HCT116 (cell line): ENCODE data around the gene GPR15. TPM values are rescaled to one million over a fixed set of nuclear protein-coding genes. Genes with fewer than 3 reads are reported as not detected.

Source experiments
- ATAC-seq: fragments of 200-7000 bp; cut with Tn5 transposase; 2 replicates; pipeline ENCODE4 v1.9.1; 2020; ENCODE audit warnings: mild to moderate bottlenecking, moderate library complexity
- BruUV-seq: library from RNA; stranded (reverse); fragments of 400-500 nt; replicated peaks from 2 replicates; lab custom pipeline; 2021; lab: Mats Ljungman, UMichigan
- CTCF ChIA-PET: fragments of 300-600 bp; sonication (Branson Sonifier 250); formaldehyde crosslinking; loops from one replicate; lab custom pipeline; 2021; ENCODE audit warnings: antibody characterized with exemption; lab: Charles Lee
- POLR2A ChIA-PET: fragments of 300-600, 350-600 bp; sonication (Branson Sonifier 250); formaldehyde crosslinking; loops from one replicate; lab custom pipeline; 2021; ENCODE audit warnings: antibody characterized with exemption; lab: Charles Lee
- RAD21 ChIA-PET, 2 experiments: fragments of 300-600 bp; sonication (Branson Sonifier 250); formaldehyde crosslinking; loops; one replicate each; lab custom pipeline; 2023; ENCODE audit warnings: low total read pairs in 2 of 2; ENCODE audit not compliant: uncharacterized antibody in 2 of 2, unreplicated experiment in 2 of 2, low non-redundant PET in 1 of 2; lab: Charles Lee
- DNase-seq: peaks from one replicate; pipeline ENCODE4 v3.0.0-alpha.2; 2010; ENCODE audit warnings: low read depth, low spot score
- H2AFZ ChIP-seq: fragments of 200-600 bp; shearing (Covaris generic), sonication (generic); 2 replicates; pipeline ENCODE4 v1.6.1; 2017; ENCODE audit warnings: low read depth, mixed run types, mixed read lengths, antibody characterized with exemption, low read length; ENCODE audit not compliant: poor library complexity, severe bottlenecking
- H3K27ac ChIP-seq: 2 replicates; pipeline ENCODE4 v1.5.1; 2012; ENCODE audit warnings: low read depth, low read length
- H3K27me3 ChIP-seq: fragments of 200-600 bp; sonication (generic); 2 replicates; pipeline ENCODE4 v1.6.1; 2016; ENCODE audit warnings: mixed run types, low read length, mixed read lengths; ENCODE audit not compliant: insufficient read depth
- H3K36me3 ChIP-seq, 2 experiments: fragments of 200-500 bp in 1 of 2; fragments of 200-600 bp in 1 of 2; sonication (Bioruptor generic) in 1 of 2; sonication (generic) in 1 of 2; 2 replicates each; pipeline versions ENCODE4 v1.5.1 to v1.6.1; 2014 to 2016; ENCODE audit warnings: low read length in 2 of 2, inconsistent platforms in 1 of 2, mixed read lengths in 1 of 2, mixed run types in 1 of 2; ENCODE audit not compliant: insufficient read depth in 2 of 2, control insufficient read depth in 1 of 2
- H3K4me1 ChIP-seq, 2 experiments: fragments of 200-600 bp in 1 of 2; sonication (generic) in 1 of 2; 2 replicates each; pipeline versions ENCODE4 v1.5.1 to v1.6.1; 2012 to 2017; ENCODE audit warnings: low read length in 2 of 2, inconsistent platforms in 1 of 2, mild to moderate bottlenecking in 1 of 2, mixed read lengths in 1 of 2, mixed run types in 1 of 2, moderate library complexity in 1 of 2; ENCODE audit not compliant: insufficient read depth in 2 of 2, control insufficient read depth in 1 of 2
- H3K4me2 ChIP-seq: fragments of 200-600 bp; sonication (generic); 2 replicates; pipeline ENCODE4 v1.6.1; 2017; ENCODE audit warnings: mixed run types, low read length, mixed read lengths
- H3K4me3 ChIP-seq, 2 experiments: fragments of 200-600 bp in 1 of 2; sonication (generic) in 1 of 2; replicated peaks in 1 of 2; 2 replicates each; pipeline ENCODE4 v1.5.1; 2011 to 2016; ENCODE audit warnings: low read length in 2 of 2, control low read depth in 1 of 2, low read depth in 1 of 2, mild to moderate bottlenecking in 1 of 2, mixed read lengths in 1 of 2, mixed run types in 1 of 2
- H3K79me2 ChIP-seq: fragments of 200-600 bp; sonication (generic); 2 replicates; pipeline ENCODE4 v1.6.1; 2017; ENCODE audit warnings: mild to moderate bottlenecking, mixed run types, low read length, moderate library complexity, mixed read lengths; ENCODE audit not compliant: insufficient read depth
- H3K9ac ChIP-seq: fragments of 200-600 bp; sonication (generic); 2 replicates; pipeline ENCODE4 v1.6.1; 2016; ENCODE audit warnings: low read length, mixed read lengths
- H3K9me2 ChIP-seq: fragments of 200-600 bp; sonication (generic), shearing (Covaris generic); 2 replicates; pipeline ENCODE4 v1.6.1; 2017; ENCODE audit warnings: mixed run types, mild to moderate bottlenecking, moderate library complexity; ENCODE audit not compliant: insufficient read depth
- H3K9me3 ChIP-seq, 2 experiments: fragments of 200-500 bp in 1 of 2; fragments of 200-600 bp in 1 of 2; sonication (Bioruptor generic) in 1 of 2; sonication (generic) in 1 of 2; 2 replicates each; pipeline ENCODE4 v1.6.1; 2014 to 2017; ENCODE audit warnings: low read length in 2 of 2, mixed read lengths in 2 of 2, inconsistent platforms in 1 of 2, low read depth in 1 of 2, mild to moderate bottlenecking in 1 of 2, mixed run types in 1 of 2, moderate library complexity in 1 of 2; ENCODE audit not compliant: control insufficient read depth in 1 of 2, insufficient read depth in 1 of 2
- H4K20me1 ChIP-seq: fragments of 200-600 bp; sonication (generic), shearing (Covaris generic); 2 replicates; pipeline ENCODE4 v1.6.1; 2017; ENCODE audit warnings: mixed run types, mild to moderate bottlenecking, moderate library complexity; ENCODE audit not compliant: insufficient read depth
- CEBPB ChIP-seq: IDR thresholded peaks from 2 replicates; pipeline ENCODE4 v1.6.1; 2012; ENCODE audit warnings: low read depth
- CTCF ChIP-seq, 3 experiments: fragments of 200-600 bp in 1 of 3; sonication (generic) in 1 of 3; IDR thresholded peaks in 2 of 3; conservative IDR thresholded peaks in 1 of 3; 2 replicates each; pipeline ENCODE4 v1.5.1; 2012 to 2017; ENCODE audit warnings: low read depth in 2 of 3, low read length in 2 of 3, antibody characterized with exemption in 1 of 3, borderline replicate concordance in 1 of 3, control low read depth in 1 of 3, mild to moderate bottlenecking in 1 of 3, mixed read lengths in 1 of 3, mixed run types in 1 of 3, moderate library complexity in 1 of 3; ENCODE audit not compliant: insufficient read depth in 1 of 3
- ELF1 ChIP-seq: IDR thresholded peaks from 2 replicates; pipeline ENCODE4 v1.6.1; 2012; ENCODE audit warnings: low read depth, borderline replicate concordance
- FOSL1 ChIP-seq: IDR thresholded peaks from 2 replicates; pipeline ENCODE4 v1.6.1; 2012; ENCODE audit warnings: low read depth
- POLR2A ChIP-seq: IDR thresholded peaks from 2 replicates; pipeline ENCODE4 v1.7.0; 2011; ENCODE audit warnings: borderline replicate concordance; ENCODE audit not compliant: insufficient read depth, insufficient read length; ENCODE audit errors: extremely low read depth
- REST ChIP-seq: IDR thresholded peaks from 2 replicates; pipeline ENCODE4 v1.6.1; 2012; ENCODE audit warnings: low read depth
- SRF ChIP-seq: IDR thresholded peaks from 2 replicates; pipeline ENCODE4 v1.6.1; 2012; ENCODE audit warnings: low read depth
- TCF7L2 ChIP-seq: IDR thresholded peaks from 2 replicates; pipeline ENCODE4 v1.7.0; 2011; ENCODE audit warnings: borderline replicate concordance, inconsistent platforms; ENCODE audit not compliant: insufficient read depth, insufficient read length; ENCODE audit errors: extremely low read depth
- YY1 ChIP-seq: IDR thresholded peaks from 2 replicates; pipeline ENCODE4 v1.6.1; 2011; ENCODE audit warnings: low read length, low read depth, moderate library complexity, mild to moderate bottlenecking; ENCODE audit not compliant: insufficient replicate concordance; ENCODE audit errors: extremely low read depth
- ZBTB33 ChIP-seq: IDR thresholded peaks from 2 replicates; pipeline ENCODE4 v1.6.1; 2011; ENCODE audit warnings: mild to moderate bottlenecking, low read length, moderate library complexity; ENCODE audit not compliant: insufficient replicate concordance; ENCODE audit errors: extremely low read depth
- ZNF274 ChIP-seq: fragments of 200-500 bp; sonication (Bioruptor generic); IDR thresholded peaks from 2 replicates; pipeline ENCODE4 v1.6.1; 2014; ENCODE audit warnings: mild to moderate bottlenecking, low read depth, low read length, inconsistent platforms
- intact Hi-C: fragments of 100-400 bp; cut with micrococcal nuclease; formaldehyde crosslinking; loops from 2 replicates; pipeline ENCODE4 v1.10.0; 2022
- total RNA-seq: library from RNA; stranded (reverse); gene quantifications from one replicate; pipeline ENCODE4 v1.2.1, GENCODE V29; 2021; ENCODE audit not compliant: unreplicated experiment

Gene GPR15
- total RNA-seq, 1 experiment from 2014 or later, result 1.1 TPM

- TF ChIP-seq ELF1, result no peak
- TF ChIP-seq REST, result no peak
- TF ChIP-seq SRF, result no peak
- TF ChIP-seq CTCF (IDR thresholded peaks at IDR 0.05 in 2 of 3, conservative IDR thresholded peaks at IDR 0.05 in 1 of 3; ENCODE audit: borderline replicate concordance in 1 of 3, insufficient read depth in 1 of 3, low read depth in 2 of 3, low read length in 2 of 3), result no peak
- no peak for TF ChIP-seq ZNF274
- no peak for TF ChIP-seq ZBTB33
- no peak for TF ChIP-seq TCF7L2
- no peak for TF ChIP-seq YY1
- TF ChIP-seq FOSL1, result no peak
- TF ChIP-seq POLR2A, result no peak
- no peak for TF ChIP-seq CEBPB
- TF ChIP-seq, all 23 proteins: peak for 0
- ATAC-seq (no peak), DNase-seq (no peak)
- H3K4me2 ChIP-seq, result peak overlapping the region; percentile 9; the same call in 1 of the 2 replicates
- H3K4me3 ChIP-seq, result no peak overlapping the region
- BruUV-seq, result no TSS peak
- ChIA-PET CTCF (no interaction called here), POLR2A (interaction anchor here (1.9 kb wide), 1 partner anchor 59 kb away, joined by 4 read pairs; the partner anchor contains the start of gene CPOX), RAD21 (no interaction called here)
- H3K4me1 ChIP-seq, result peaks cover 67 to 91% of the 10 kb centered on the region in 2 experiments
- peaks cover 63% of the 10 kb centered on the region for H3K79me2 ChIP-seq
- H3K36me3 ChIP-seq, result no peaks in the 10 kb centered on the region
- no peaks in the 10 kb centered on the region for H4K20me1 ChIP-seq
- no peak overlapping the region for H2AFZ ChIP-seq
- H3K27me3 ChIP-seq, result no peaks in the 10 kb centered on the region
- peak overlapping the region; percentile 23 for H3K9ac ChIP-seq
- peak overlapping the region; percentile 42; the same call in 1 of the 2 replicates for H3K27ac ChIP-seq
- no peaks in the 10 kb centered on the region for H3K9me3 ChIP-seq
- intact Hi-C loops, result no loop called here
- no peaks in the 10 kb centered on the region for H3K9me2 ChIP-seq
These were observed 2.4 kb downstream of the GPR15 start for GRCh38 chr3:98534168-98534567.
